Measurements from ENCODE around the gene NSD2.
"Not testable (repeated sequence)": the region's sequence is repeated elsewhere in the genome, so short reads cannot be mapped to it uniquely, and the experiment has no call there.

The NSD2 gene

GRCh38 chr4:2006956-2007653 is 135.9 kb downstream of the NSD2 start:
- DNase-seq (ENCODE audit: low spot score), result no peak

GRCh38 chr4:2007804-2008670 is 136.8 kb downstream of the NSD2 start:
- peak; percentile 6 for DNase-seq (ENCODE audit: low spot score)

- no peak for DNase-seq (ENCODE audit: low spot score)
Observed at GRCh38 chr4:2008671-2008920, 137.4 kb downstream of the NSD2 start.

GRCh38 chr4:2008921-2009650 is 137.9 kb downstream of the NSD2 start, which contains the start of gene NELFA:
Gene NELFA (minus strand): TSS chr4:2008974. CDS start chr4:2008959, 15 bp downstream.
- DNase-seq (ENCODE audit: low spot score), result peak; percentile 98

- DNase-seq (ENCODE audit: low spot score), result no peak
Observed at GRCh38 chr4:2009651-2010233, 138.5 kb downstream of the NSD2 start.

- no peak for DNase-seq (ENCODE audit: low spot score)
Observed at GRCh38 chr4:2011583-2011982, 140.4 kb downstream of the NSD2 start.

- no peak for DNase-seq (ENCODE audit: low spot score)
Observed at GRCh38 chr4:2015008-2015407, 143.8 kb downstream of the NSD2 start.

GRCh38 chr4:2021358-2022018 is 150.3 kb downstream of the NSD2 start:
- not testable (repeated sequence) for DNase-seq (ENCODE audit: low spot score)

- DNase-seq (ENCODE audit: low spot score), result no peak
Observed at GRCh38 chr4:2024683-2025082, 153.5 kb downstream of the NSD2 start.

- no peak for DNase-seq (ENCODE audit: low spot score)
Observed at GRCh38 chr4:2025817-2026216, 154.6 kb downstream of the NSD2 start.

- not testable (repeated sequence) for DNase-seq (ENCODE audit: low spot score)
Observed at GRCh38 chr4:2027120-2027519, 155.9 kb downstream of the NSD2 start.

GRCh38 chr4:2031161-2031560 is 160.0 kb downstream of the NSD2 start:
- DNase-seq (ENCODE audit: low spot score), result not testable (repeated sequence)

Measured in hematopoietic multipotent progenitor cell treated with erythropoietin and hydrocortisone succinate and interleukin-3 and kit ligand, for 17 days (in vitro differentiated cells).